Renal cortical epithelial cell (primary cell): ENCODE measurements around the gene E2F3. TPM values are rescaled to one million over a fixed set of nuclear protein-coding genes. Genes with fewer than 3 reads are reported as not detected.

Source experiments
- DNase-seq: peaks from one replicate; pipeline ENCODE4 v3.0.0-alpha.2; 2011; ENCODE audit warnings: low read depth
- total RNA-seq: library from RNA; depleted of rRNA; stranded (reverse); fragments of >200 nt; gene quantifications from 2 replicates; pipeline ENCODE4 v1.2.3, GENCODE V29; 2014

The E2F3 gene
- total RNA-seq, 1 donor from 2014 or later: 17.3 TPM

- DNase-seq: no peak
Measured at GRCh38 chr6:20533746-20534294, 132.1 kb downstream of the E2F3 start.

DNA sequence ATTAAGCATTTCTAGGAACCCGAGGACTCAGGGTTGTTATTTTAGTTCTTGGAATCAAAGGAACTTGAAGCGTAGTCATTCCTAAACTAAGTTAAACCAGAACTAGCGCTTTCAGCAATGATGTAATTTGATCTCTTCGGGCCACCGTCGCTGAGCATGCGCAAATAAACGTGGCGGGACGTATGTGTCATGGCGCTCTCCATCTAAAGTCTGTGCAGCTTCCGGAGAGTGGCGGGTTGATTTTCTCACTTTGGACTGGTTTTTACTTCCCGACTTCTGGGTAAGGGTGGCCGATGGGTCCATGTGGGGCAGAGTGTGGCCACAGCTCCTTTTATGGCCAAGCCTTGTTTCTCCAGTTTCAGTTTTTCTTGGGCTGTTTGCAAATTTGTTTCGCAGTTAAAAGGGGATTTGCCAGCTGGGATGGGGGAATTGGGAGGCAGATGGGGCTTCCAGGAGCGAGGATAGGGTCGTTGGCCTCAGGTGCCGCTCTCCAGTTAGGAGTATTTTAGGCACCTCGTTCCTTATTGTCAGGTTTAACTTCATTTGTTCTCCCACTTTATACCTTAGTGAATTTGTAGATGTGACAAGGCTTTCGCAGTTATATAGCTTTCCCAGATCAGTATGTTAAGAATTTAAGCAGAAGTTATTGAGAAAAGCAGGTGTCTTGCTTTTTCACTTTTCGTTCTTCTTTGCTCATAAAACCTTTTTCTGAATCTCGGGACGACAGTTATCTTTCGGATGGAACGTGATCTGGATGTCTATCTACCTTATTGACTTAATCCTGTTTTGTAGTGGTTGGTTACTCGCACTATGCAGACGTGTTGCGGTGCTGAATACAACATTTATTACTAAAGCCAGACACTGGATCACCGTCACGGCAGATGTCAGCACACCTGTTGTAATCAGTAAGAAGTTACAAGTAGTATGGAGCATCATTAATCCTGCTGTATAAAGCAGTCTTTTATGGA lies 132.9 kb downstream of the E2F3 start, which contains the start of gene CDKAL1:
Gene CDKAL1, plus strand, starts transcription at position 163 of the 968 bp plus-strand sequence. CDS start 11,894 bp downstream, outside the sequence.
- peak; percentile 88 for DNase-seq

DNA sequence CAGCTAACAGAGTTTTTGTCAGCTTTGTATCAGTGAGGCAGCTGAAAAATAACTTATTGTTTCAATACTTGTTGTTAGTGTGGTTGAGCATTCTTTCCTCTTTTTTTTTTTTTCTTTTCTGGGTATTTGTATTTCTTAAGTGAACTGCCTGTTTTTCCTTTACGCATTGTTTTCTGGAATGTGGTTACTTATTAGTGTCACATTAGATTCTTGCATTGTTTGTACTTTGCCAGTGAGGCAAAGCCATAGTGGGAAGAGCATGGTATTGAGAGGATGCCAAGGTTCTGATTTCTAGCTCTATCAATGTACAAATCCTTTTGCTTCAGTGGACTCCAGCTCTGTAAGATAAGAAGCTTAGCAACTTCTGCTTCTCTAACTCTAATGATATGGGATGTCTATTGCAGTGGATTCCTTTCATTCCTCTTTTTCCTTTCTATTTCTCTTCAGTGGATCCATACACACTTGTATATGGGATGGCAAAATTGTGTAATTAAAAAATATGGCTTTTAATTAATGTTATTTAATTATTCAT lies 136.5 kb downstream of the E2F3 start:
- DNase-seq: peak; percentile 92

DNA sequence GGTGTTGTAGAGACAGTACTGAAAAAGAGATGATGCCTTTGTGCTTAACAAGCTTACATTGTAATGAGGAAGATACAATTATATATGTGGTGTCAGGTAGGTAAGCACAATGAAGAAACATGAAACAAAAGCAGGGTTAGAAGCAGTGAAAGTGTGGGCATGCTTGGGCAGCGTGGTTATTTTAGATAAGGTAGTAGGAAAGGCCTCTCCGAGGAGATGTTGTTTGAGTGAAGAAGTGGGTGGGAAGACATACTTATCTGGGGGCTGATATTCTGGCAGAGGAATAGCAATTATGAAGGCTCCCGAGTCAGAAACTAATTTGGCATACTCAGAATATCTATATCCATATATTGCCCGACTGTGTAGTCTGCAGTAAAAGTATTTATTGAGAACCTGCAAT lies 137.2 kb downstream of the E2F3 start:
- DNase-seq: no peak

GRCh38 chr6:20539387-20539786 lies 137.7 kb downstream of the E2F3 start:
- peak; percentile 86 for DNase-seq

- DNase-seq: no peak
Measured at GRCh38 chr6:20540683-20541082, 139.0 kb downstream of the E2F3 start.

DNA sequence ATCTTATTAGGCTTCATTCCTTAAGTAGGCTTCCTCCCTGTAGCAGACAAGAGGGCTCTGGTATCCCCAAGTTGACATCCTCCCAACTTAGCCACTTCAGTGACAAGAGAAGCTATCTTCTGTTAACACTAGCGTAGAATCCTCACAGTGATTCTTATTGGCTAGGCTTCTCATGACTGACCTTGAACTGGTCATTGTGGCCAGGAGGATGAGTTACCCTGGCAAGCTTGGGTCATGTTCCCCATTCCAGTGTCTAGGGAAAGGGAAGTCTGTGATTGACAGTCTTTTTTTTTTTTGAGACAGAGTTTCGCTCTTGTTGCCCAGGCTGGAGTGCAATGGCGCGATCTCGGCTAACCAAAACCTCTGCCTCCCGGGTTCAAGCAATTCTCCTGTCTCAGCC lies 139.7 kb downstream of the E2F3 start:
- no peak for DNase-seq

GRCh38 chr6:20542927-20543602 lies 141.4 kb downstream of the E2F3 start:
- peak; percentile 98 for DNase-seq

Other genes with a start within 250 kb of the E2F3 start
- gene MBOAT1, start 189.4 kb upstream of the E2F3 start, total RNA-seq: 8.9 and 20.3 TPM in 2 replicates
- 28.3 and 41.7 TPM in 2 replicates for gene CDKAL1, start 132.6 kb downstream of the E2F3 start, total RNA-seq